ENCODE data around the gene ADARB2.
A peak's percentile ranks its signal among the peaks of the same experiment; 100 is the strongest.

ADARB2 gene

GRCh38 chr10:1735562-1735961 lies 1.8 kb downstream of the ADARB2 start:
- no peak for DNase-seq

GRCh38 chr10:1734288-1734687 lies 3.0 kb downstream of the ADARB2 start:
- no peak for DNase-seq

GRCh38 chr10:1733720-1734119 lies 3.6 kb downstream of the ADARB2 start:
- DNase-seq, result no peak

GRCh38 chr10:1732564-1732996 lies 4.7 kb downstream of the ADARB2 start:
- DNase-seq, result no peak

GRCh38 chr10:1731592-1731991 lies 5.7 kb downstream of the ADARB2 start:
- no peak for DNase-seq

- no peak for DNase-seq
Observed at GRCh38 chr10:1729751-1730150, 7.6 kb downstream of the ADARB2 start.

GRCh38 chr10:1726861-1727260 lies 10.5 kb downstream of the ADARB2 start:
- no peak for DNase-seq

- DNase-seq, result no peak
Observed at GRCh38 chr10:1724921-1725488, 12.3 kb downstream of the ADARB2 start.

- no peak for DNase-seq
Observed at GRCh38 chr10:1716839-1717238, 20.5 kb downstream of the ADARB2 start.

GRCh38 chr10:1715821-1716220 lies 21.5 kb downstream of the ADARB2 start:
- DNase-seq, result no peak

- no peak for DNase-seq
Observed at GRCh38 chr10:1712944-1713671, 24.2 kb downstream of the ADARB2 start.

- no peak for DNase-seq
Observed at GRCh38 chr10:1712314-1712713, 25.0 kb downstream of the ADARB2 start.

- DNase-seq, result no peak
Observed at GRCh38 chr10:1709161-1709560, 28.2 kb downstream of the ADARB2 start.

- no peak for DNase-seq
Observed at GRCh38 chr10:1708746-1709145, 28.6 kb downstream of the ADARB2 start.

GRCh38 chr10:1706711-1707110 lies 30.6 kb downstream of the ADARB2 start:
- DNase-seq, result peak; percentile 7

- no peak for DNase-seq
Observed at GRCh38 chr10:1706256-1706655, 31.1 kb downstream of the ADARB2 start.

- DNase-seq, result no peak
Observed at GRCh38 chr10:1698185-1698584, 39.1 kb downstream of the ADARB2 start.

- no peak for DNase-seq
Observed at GRCh38 chr10:1696106-1696505, 41.2 kb downstream of the ADARB2 start.

GRCh38 chr10:1690086-1690485 lies 47.2 kb downstream of the ADARB2 start:
- DNase-seq, result no peak

- DNase-seq, result no peak
Observed at GRCh38 chr10:1688531-1688930, 48.8 kb downstream of the ADARB2 start.

GRCh38 chr10:1687623-1688150 lies 49.6 kb downstream of the ADARB2 start:
- no peak for DNase-seq

- no peak for DNase-seq
Observed at GRCh38 chr10:1687190-1687589, 50.1 kb downstream of the ADARB2 start.

GRCh38 chr10:1686491-1686749 lies 50.9 kb downstream of the ADARB2 start:
- DNase-seq, result no peak

GRCh38 chr10:1685699-1686490 lies 51.4 kb downstream of the ADARB2 start:
- DNase-seq, result no peak
